Measurements from ENCODE around the gene DACT3.

DACT3 gene

GRCh38 chr19:46665072-46665471 is 4.1 kb upstream of the DACT3 start:
- no peak for FAIRE-seq

GRCh38 chr19:46661735-46662592 is 982 bp upstream of the DACT3 start:
- peak; percentile 51 for FAIRE-seq

- no peak for FAIRE-seq
These were observed 397 bp downstream of the DACT3 start for GRCh38 chr19:46660551-46661019.

- no peak for FAIRE-seq
These were observed 919 bp downstream of the DACT3 start for GRCh38 chr19:46660008-46660517.

GRCh38 chr19:46659151-46660007 is 1.6 kb downstream of the DACT3 start:
- FAIRE-seq: no peak

- FAIRE-seq: no peak
These were observed 4.4 kb downstream of the DACT3 start for GRCh38 chr19:46656541-46656940.

- FAIRE-seq: no peak
These were observed 6.3 kb downstream of the DACT3 start for GRCh38 chr19:46654621-46655152.

- FAIRE-seq: no peak
These were observed 10.5 kb downstream of the DACT3 start for GRCh38 chr19:46650445-46650844.

- FAIRE-seq: no peak
These were observed 11.7 kb downstream of the DACT3 start for GRCh38 chr19:46648961-46649960.

GRCh38 chr19:46648060-46648960 is 12.7 kb downstream of the DACT3 start:
- FAIRE-seq: no peak

GRCh38 chr19:46646402-46646801 is 14.6 kb downstream of the DACT3 start:
- FAIRE-seq: no peak

GRCh38 chr19:46644720-46645119 is 16.3 kb downstream of the DACT3 start:
- no peak for FAIRE-seq

- FAIRE-seq: no peak
These were observed 20.3 kb downstream of the DACT3 start for GRCh38 chr19:46640656-46641055.

GRCh38 chr19:46639358-46640182 is 21.4 kb downstream of the DACT3 start:
- no peak for FAIRE-seq

- FAIRE-seq: no peak
These were observed 23.8 kb downstream of the DACT3 start for GRCh38 chr19:46637224-46637623.

- FAIRE-seq: no peak
These were observed 24.8 kb downstream of the DACT3 start, which contains the start of gene GNG8 for GRCh38 chr19:46635920-46636761. Gene GNG8, minus strand, starts transcription at chr19:46636202. Its CDS starts 1,520 bp downstream, at chr19:46634682.

GRCh38 chr19:46634656-46635218 is 26.2 kb downstream of the DACT3 start:
- FAIRE-seq: no peak

- no peak for FAIRE-seq
These were observed 26.8 kb downstream of the DACT3 start for GRCh38 chr19:46634045-46634655.
